ENCODE measurements around the gene PLEKHN1. TPM values are rescaled to one million over a fixed set of nuclear protein-coding genes. Genes with fewer than 3 reads are reported as not detected.
"Not testable (repeated sequence)": the region's sequence is repeated elsewhere in the genome, so short reads cannot be mapped to it uniquely, and the experiment has no call there.

PLEKHN1 gene
- total and polyA plus RNA-seq, 2 donors (not counting 3 experiments of a cell fraction or from before 2014, with no cell fraction given): 0.29 to 0.88 TPM

- H3K36me3 ChIP-seq (ENCODE audit: control insufficient read depth in 2 of 2, extremely low read depth in 1 of 2, insufficient read depth in 2 of 2, low read length in 2 of 2); intact Hi-C loops (cut with micrococcal nuclease); H4K20me1 ChIP-seq (replicated peaks; ENCODE audit: control insufficient read depth, extremely low read depth, insufficient read depth, low read length); H2AFZ ChIP-seq (ENCODE audit: low read depth, low read length); dilution Hi-C loops (cut with MboI; ENCODE audit: extremely low pct_ligation_motif_present, low sequenced_read_pairs); H3K27ac ChIP-seq (ENCODE audit: insufficient read depth, low read depth, low read length); H3K79me2 ChIP-seq (ENCODE audit: control insufficient read depth, insufficient read depth, low read length); FAIRE-seq; DNase-seq (ENCODE audit: low read depth, low spot score); H3K9me3 ChIP-seq (replicated peaks; ENCODE audit: control insufficient read depth, insufficient read depth, low read length); H3K9me1 ChIP-seq (replicated peaks; ENCODE audit: control insufficient read depth, extremely low read depth, insufficient read depth, low read length); H3K4me3 ChIP-seq (replicated peaks in 1 of 3; ENCODE audit: insufficient read depth in 1 of 3, low read depth in 1 of 3, low read length in 3 of 3); BruUV-seq (replicated peaks); H3K9ac ChIP-seq (replicated peaks; ENCODE audit: extremely low read depth, insufficient read depth, low read length); H3K4me2 ChIP-seq (ENCODE audit: insufficient read depth, low read length); POLR2A ChIA-PET; H3K27me3 ChIP-seq (ENCODE audit: control insufficient read depth in 2 of 2, insufficient read depth in 2 of 2, low read length in 2 of 2): not testable (repeated sequence)
- CTCF ChIA-PET: interaction anchor here (1.0 to 3.4 kb wide), 5 partner anchors 14 to 273 kb away, joined by 3 to 22 read pairs (median 10); partner anchors contain the start of gene HES4
- peaks cover 14% of the 10 kb centered on the region for H3K4me1 ChIP-seq (ENCODE audit: control insufficient read depth, extremely low read depth, insufficient read depth, low read length)
Measured at GRCh38 chr1:1018321-1018685, 52.0 kb downstream of the PLEKHN1 start.

DNA sequence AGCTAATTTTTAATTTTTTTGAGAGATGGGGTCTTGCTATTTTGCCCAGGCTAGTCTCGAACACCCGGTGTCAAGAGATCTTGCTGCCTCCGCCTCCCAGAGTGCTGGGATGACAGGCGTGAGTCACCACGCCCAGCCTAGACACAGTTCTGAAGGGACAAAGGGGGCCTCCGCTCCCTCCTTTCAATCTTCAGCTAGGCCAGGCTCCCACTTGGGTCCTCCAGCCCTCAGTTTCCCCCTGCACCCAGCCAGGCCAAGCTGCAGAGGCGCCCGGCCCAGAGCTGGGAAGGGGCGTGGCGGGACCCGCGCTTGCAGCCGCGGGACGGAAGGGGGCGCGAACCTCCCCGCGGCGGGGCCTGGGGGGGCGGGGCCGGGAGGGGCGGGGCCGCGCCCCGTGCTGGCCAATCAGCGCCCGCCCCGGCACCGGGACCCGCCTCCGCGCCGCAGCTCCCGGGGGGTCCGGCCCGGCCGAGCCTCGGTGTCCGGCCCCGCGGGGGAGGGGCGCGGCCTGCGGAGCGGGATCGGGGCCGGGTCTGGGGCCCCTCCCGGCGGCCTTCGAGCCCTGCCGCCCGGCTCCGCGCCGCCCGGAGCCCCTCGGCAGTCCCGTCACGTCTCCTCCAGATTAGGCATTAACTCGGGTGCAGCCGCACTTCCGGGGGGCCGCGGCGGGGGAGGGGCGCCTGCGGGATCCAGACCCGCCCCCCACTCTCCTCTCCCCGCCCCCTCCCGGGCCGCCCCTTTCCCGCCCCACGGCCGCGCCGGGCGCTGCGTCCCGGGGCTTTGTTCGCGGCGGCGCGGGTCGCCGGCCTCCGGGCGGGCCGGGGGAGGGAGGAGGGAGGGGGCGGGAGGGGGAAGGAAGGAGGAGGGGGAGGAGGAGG lies 53.1 kb downstream of the PLEKHN1 start:
- CTCF ChIA-PET: interaction anchor here (0.6 to 3.4 kb wide), 9 partner anchors 13 to 272 kb away, joined by 3 to 22 read pairs (median 4); partner anchors contain the start of genes HES4 and UBE2J2
- dilution Hi-C loops (cut with MboI; ENCODE audit: extremely low pct_ligation_motif_present, low sequenced_read_pairs): no loop called here

More for the DNA sequence above, 53.1 kb downstream of the PLEKHN1 start:
- Histone ChIP-seq H3K79me2 (ENCODE audit: control insufficient read depth, insufficient read depth, low read length) (no peaks in the 10 kb centered on the region), H3K4me2 (ENCODE audit: insufficient read depth, low read length) (no peak overlapping the region), H3K27ac (ENCODE audit: insufficient read depth, low read depth, low read length) (no peak overlapping the region), H3K9me3 (replicated peaks; ENCODE audit: control insufficient read depth, insufficient read depth, low read length) (no peaks in the 10 kb centered on the region), H3K9me1 (replicated peaks; ENCODE audit: control insufficient read depth, extremely low read depth, insufficient read depth, low read length) (no peaks in the 10 kb centered on the region), H3K36me3 (ENCODE audit: control insufficient read depth in 2 of 2, extremely low read depth in 1 of 2, insufficient read depth in 2 of 2, low read length in 2 of 2) (no peaks in the 10 kb centered on the region), H3K27me3 (ENCODE audit: control insufficient read depth in 2 of 2, insufficient read depth in 2 of 2, low read length in 2 of 2) (no peaks in the 10 kb centered on the region), H2AFZ (ENCODE audit: low read depth, low read length) (peak overlapping the region; percentile 88), H3K4me3 (replicated peaks in 1 of 3; ENCODE audit: insufficient read depth in 1 of 3, low read depth in 1 of 3, low read length in 3 of 3) (peak overlapping the region in 1 of 3 experiments; percentile 38), H3K9ac (replicated peaks; ENCODE audit: extremely low read depth, insufficient read depth, low read length) (peak overlapping the region; percentile 31), H4K20me1 (replicated peaks; ENCODE audit: control insufficient read depth, extremely low read depth, insufficient read depth, low read length) (no peaks in the 10 kb centered on the region), H3K4me1 (ENCODE audit: control insufficient read depth, extremely low read depth, insufficient read depth, low read length) (peaks cover 7% of the 10 kb centered on the region)
- BruUV-seq (replicated peaks): no TSS peak
- peak; percentile 64 for DNase-seq (ENCODE audit: low read depth, low spot score)
- peak; percentile 84 for FAIRE-seq
- TF ChIP-seq POLR2AphosphoS5 (IDR thresholded peaks at IDR 0.05; ENCODE audit: insufficient read depth, low read depth, low read length) (peak; percentile 31), FOS (IDR thresholded peaks at IDR 0.05; ENCODE audit: borderline replicate concordance, insufficient read depth, low read length) (no peak), MAX (IDR thresholded peaks at IDR 0.05; ENCODE audit: insufficient read depth, insufficient read length) (no peak), CTCF (IDR thresholded peaks at IDR 0.05; ENCODE audit: extremely low read depth in 1 of 2, insufficient read depth in 1 of 2, low read depth in 1 of 2, low read length in 2 of 2) (peak; percentile 21 to 54), JUN (IDR thresholded peaks at IDR 0.05; ENCODE audit: borderline replicate concordance, insufficient read depth, insufficient read length, low read depth) (no peak), POLR2A (IDR thresholded peaks at IDR 0.05; ENCODE audit: low read depth, low read length) (peak; percentile 10)
- POLR2A ChIA-PET: interaction anchor here (0.6 kb wide), 1 partner anchor 14 kb away, joined by 4 read pairs; no protein-coding TSS in a partner anchor
- intact Hi-C loops (cut with micrococcal nuclease): loop anchor here (1.0 kb wide), 1 partner anchor 44 kb away; no protein-coding TSS in a partner anchor

Data from endothelial cell of umbilical vein (primary cell).